Stimulated activated CD4-positive, alpha-beta T cell treated with anti-CD3 and anti-CD28 coated beads, Interleukin-15, amount 100 ng/mL, for 24 hours (primary cell): ENCODE data around the gene GIMAP1.
"Not testable (repeated sequence)": the region's sequence is repeated elsewhere in the genome, so short reads cannot be mapped to it uniquely, and the experiment has no call there.

Source experiments
- DNase-seq: peaks from one replicate; pipeline ENCODE4 v3.0.0-alpha.2; 2020

The GIMAP1 gene

DNA sequence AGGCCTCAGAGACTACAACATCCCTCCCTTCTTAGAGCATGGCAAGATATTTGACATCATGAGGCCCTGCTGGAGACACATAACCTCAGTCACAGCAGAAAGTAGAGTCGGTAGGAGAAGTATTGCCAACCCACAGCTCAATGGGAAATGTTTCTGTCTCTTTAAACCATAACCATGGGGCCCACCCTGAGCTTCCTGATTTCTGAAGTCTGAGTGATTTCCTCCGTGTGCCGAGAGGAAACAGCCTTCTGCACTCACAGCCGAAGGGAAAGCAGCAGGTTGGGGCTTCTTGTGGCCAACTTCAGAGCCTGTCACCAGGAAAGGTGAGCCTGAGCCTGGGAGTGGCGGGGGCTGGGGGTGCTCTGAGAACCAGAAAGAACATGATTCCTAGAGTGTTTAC, at the start of gene GIMAP1:
GIMAP1 (plus strand) TSS at position 246 of the 400 bp plus-strand sequence. CDS start 2,435 bp downstream, outside the sequence.
- DNase-seq: peak; percentile 71

DNA sequence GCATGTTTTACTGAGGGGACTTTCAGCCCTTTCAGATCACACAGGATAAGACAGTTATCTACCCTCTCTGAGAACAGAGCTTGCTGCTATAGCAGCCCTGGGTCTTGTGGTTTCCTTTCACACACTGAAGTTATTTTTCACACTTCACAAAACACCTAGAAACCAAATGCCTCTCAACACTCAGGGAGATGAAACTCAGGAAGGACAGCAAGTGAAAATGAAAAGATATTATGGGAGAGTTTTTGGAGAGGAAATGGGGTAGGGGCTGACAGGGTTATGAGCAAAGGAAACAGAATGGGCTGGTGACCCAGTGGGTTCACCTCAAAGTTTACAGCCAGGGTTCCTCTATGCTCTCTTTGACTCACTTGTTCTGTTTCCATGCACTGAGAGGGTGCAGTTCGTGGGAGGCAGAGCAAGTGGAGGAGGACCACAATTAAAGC, 47.9 kb upstream of the GIMAP1 start:
- peak; percentile 76 for DNase-seq

DNA sequence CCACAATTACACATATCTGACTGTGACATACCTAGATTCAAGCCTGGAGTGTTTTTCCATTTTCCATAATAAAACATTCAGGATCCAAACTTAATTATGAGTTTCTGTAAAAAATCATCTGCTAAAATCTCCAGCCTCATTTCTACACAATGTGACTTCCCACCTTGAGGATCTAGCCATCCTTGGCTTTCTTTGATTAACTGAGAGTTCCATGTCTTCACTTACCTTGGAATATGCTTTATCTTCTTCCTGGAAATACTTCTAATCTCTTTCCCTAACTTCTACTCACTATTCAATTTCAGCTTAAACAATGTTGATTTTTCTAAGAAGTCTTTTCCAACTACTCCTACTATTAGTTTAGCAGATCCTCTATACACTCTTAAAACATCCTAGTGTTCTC, 47.4 kb upstream of the GIMAP1 start:
- DNase-seq: no peak

DNA sequence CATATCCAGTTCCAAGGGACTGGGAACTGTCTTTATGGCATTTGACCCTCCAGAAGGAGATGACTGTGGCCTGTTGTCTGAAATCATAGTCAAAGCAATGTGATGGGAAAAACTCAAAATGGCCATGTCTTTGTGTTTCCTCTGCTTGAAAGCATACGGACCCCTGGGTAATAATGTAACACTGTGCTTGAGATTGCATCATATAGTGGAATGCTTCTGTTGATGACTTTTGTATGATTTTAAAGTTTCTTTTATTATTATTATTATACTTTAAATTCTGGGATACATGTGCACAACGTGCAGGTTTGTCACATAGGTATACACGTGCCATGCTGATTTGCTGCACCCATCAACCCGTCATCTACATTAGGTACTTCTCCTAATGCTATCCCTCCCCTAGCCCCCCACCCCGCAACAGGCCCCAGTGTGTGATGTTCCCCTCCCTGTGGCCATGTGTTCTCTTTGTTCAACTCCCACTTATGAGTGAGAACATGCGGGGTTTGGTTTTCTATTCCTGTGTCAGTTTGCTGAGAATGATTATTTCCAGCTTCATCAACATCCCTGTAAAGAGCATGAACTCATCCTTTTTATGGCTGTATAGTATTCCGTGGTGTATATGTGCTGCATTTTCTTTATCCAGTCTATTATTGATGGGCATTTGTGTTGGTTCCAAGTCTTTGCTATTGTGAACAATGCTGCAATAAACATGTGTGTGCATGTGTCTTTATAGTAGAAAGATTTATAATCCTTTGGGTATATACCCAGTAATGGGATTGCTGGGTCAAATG, 44.4 kb upstream of the GIMAP1 start:
- not testable (repeated sequence) for DNase-seq

DNA sequence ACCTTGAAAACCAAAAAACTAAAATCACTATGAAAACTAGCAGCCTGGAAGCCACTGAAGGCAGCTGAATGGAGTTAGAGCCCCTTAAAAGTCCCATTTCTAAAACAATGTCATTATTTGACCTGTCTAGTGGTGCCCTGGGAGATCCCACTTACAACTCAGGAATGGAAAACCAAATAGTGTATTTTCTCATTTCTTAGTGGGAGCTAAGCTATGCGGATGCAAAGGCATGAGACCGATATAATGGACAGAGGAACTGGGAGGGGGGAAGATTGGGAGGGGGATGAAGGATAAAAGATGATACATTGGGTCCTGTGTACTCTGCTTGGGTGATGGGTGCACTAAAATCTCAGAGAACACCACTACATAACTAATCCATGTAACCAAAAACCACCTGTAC, 40.7 kb upstream of the GIMAP1 start:
- no peak for DNase-seq

DNA sequence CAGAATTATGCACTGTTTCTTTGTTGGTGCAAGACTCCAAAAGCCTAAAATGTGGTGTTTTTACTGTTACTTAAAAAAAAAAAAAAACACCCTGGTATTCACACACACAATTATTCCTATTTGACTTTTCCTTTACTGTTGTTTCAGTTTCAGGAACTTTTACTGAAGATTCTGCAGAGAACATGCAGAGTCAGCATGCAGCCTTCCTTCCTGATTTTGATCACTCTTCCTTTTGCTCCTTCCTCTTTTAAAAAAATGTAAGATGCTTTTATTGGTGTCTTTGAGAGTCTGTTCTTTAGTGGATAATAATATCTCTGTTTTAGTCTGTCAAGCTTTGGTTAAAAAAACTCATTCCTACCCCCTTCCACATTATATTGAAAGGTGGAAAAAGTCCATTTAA, 40.1 kb upstream of the GIMAP1 start:
- not testable (repeated sequence) for DNase-seq

DNA sequence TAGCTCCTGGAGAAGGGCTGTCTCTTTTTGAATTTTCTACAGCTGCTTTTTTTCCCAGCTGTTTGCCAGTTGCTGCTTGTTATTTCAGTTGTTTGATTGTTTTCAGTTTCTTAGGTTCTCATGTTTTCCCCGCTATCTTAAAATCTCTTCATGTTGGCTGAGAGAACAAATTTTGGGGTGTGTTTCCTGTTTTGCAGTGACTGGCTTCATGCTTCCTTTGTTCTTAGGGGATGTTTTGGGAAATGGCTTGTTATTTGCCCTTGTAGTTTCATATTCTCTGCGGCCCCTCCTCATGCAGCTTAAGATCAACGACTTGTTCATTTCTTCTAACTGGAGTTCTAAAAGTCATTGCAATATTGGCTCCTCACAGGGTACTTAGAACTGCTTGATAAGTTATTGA, 39.6 kb upstream of the GIMAP1 start:
- DNase-seq: not testable (repeated sequence)

DNA sequence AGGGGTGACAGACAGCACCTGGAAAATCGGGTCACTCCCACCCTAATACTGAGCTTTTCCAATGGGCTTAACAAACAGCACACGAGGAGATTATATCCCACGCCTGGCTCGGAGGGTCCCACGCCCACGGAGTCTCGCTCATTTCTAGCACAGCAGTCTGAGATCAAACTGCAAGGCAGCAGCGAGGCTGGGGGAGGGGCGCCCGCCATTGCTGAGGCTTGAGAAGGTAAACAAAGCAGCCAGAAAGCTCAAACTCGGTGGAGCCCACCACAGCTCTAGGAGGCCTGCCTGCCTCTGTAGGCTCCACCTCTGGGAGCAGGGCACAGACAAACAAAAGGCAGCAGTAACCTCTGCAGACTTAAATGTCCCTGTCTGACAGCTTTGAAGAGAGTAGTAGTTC, 37.8 kb upstream of the GIMAP1 start:
- DNase-seq: peak; percentile 70

DNA sequence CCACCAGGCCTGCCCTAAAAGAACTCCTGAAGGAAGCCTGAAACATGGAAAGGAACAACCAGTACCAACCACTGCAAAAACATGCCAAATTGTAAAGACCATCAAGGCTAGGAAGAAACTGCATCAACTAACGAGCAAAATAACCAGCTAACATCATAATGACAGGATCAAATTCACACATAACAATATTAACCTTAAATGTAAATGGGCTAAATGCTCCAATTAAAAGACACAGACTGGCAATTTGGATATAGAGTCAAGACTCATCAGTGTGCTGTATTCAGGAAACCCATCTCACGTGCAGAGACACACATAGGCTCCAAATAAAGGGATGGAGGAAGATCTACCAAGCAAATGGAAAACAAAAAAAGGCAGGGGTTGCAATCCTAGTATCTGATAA, 36.0 kb upstream of the GIMAP1 start:
- not testable (repeated sequence) for DNase-seq

DNA sequence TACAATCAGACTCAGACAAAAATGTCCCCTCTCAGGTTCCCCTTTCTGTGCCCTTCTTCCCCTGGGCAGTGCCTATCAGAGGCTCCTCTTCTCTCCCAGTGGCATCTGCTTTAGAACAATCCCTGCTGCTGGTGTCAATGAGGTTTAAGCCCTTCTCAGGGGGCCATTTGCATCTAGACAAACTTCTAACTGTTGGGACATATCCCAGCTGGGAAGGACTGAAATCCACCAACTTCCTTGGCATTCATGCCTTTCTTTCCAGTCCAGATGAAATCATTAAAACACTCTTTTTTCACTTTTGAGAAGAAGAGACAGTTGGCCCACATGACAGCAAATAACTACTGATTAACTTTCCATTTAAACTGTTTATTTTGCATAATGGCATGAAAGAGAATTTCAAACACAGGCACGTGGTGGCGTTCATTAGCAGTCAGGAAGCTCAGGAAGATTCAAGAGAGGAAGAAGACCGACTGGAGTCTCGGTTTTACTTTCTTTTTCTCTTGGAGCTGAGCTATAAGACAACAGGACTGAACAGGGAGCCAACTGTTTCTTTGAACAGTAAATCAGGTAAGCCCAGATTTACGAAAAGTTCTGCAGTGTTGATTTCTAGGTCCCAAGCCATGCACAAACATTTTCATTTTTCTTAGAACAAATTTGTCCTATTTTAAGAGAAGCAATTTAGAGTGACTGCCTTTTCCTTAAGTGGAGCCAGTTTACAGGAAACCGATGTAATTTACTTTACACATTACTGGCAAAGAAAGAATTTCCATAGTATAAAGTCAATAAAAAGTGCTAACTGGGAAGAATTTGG, 31.0 kb upstream of the GIMAP1 start, which contains the start of gene GIMAP2:
GIMAP2 (plus strand) TSS at position 488 of the 811 bp plus-strand sequence. CDS start 1,354 bp downstream, outside the sequence.
- peak; percentile 46 for DNase-seq

DNA sequence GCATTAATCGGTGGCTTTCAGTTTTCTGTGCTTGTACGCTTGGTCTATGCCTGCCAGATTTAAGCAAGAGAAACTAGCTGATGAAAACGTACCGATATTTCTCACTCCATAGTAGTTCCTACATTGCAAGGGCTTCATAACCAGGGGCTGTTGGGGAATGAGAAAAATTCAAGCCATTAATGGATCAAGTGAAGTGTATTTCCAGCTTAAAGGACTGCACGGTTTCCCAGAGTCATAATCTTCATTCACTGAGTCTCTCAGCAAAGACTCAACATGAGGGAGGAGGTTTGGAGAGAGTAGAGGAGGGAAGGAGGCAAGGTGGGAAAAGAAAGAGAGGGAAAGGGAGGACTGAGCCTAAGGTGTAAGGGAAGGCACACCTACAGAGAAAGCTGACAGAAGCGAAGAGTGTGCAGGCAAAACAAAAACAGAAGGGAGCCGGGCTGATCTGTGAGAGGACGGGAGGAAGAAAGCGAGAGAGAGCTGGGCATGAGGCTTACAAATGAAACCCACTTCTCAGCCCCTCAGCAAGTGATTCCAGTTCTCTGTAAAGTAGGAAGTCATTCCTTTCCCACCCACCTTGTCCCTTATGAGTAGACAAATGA, 30.3 kb upstream of the GIMAP1 start:
- DNase-seq: no peak

DNA sequence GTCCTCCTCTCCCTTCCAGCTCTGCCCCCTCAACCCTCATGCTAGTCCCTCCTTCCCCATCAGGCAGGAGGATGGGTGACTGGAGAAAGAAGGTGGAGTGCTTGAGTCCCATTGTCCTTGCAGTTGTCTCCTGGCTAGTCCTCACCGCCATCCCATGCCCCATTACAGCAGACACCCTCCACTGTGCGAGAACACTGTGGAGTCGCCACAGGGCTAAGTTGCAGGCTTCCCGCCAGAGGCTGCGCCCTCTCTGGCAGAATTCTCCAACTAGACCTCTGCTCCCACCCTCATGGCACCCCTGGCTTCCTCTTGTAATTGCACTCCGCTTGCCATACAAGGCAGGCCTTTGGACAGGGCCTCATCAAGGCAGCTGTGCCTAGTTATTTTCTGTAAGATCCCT, 27.8 kb upstream of the GIMAP1 start:
- DNase-seq: no peak

DNA sequence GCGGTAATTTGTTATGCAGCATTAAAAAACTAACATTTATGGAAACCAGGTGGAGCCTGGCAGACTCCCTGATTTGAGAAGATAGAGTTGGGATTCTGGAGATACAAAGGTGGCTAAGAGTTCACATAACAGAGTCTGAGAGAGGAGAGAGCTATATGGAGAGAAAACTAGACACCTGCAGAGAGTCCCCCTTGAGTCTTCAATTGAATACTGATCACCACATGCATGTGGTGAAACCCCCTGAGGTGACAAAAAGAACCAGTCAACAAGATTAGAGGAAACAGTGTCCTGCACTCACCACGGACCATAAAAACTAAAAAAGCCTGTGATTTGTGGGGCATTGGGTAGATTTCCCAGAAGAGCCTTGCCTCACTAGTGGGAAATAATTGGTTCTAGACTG, 20.8 kb upstream of the GIMAP1 start:
- no peak for DNase-seq

DNA sequence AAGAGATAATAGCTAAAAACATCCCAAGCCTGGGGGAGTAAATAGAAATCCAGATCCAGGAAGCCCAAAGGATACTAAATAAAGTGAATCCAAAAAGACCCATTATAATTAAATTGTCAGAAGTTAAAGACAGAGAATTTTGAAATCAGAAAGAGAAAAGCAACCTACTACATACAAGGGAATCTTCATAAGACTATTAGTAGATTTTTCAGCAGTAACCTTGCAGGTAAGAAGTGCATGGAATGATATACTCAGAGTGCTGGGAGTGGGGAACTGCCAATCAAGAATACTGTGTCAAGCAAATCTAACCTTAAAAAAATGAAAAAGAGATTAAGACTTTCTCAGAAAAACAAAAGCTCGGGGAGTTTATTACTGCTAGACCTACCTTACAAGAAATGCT, 13.2 kb upstream of the GIMAP1 start:
- no peak for DNase-seq

DNA sequence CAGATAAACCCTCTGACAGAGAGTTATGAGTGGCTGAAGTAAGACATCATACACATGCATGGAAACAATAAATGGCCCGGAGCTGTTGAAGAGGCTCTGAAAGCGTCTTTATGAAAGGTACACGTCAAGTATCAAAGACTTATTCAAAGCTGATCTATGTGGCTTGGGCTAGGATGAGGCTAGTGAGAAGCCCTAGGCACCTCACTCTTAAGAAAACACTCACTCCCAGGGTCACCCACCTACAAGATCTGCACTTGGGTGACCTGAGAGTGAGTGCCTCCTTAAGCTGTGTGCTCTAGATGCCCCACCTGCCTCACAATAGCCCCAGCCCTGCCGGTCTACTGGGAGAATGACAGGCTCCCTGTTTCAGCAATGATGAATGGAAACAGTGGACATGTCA, 1.1 kb upstream of the GIMAP1 start:
- DNase-seq: peak; percentile 55

DNA sequence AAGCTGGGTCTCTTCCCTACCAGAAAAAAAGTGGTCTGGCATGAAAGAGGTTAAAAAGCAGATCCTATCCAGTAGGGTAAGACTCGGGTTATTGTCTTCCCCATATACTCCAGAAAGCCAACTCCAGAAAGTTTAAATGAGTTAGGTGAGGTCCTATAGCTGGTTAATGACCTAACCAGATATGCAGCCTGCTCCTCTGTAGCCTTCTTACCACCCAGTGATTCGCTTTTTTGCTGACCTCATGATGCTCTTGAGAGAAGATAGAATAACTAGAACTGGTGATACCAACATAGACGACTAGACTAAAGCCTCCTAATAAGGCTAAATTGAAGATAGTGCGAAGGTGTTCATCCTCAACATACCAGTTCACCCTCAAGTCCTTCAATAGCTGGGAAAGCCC, 675 bp upstream of the GIMAP1 start:
- no peak for DNase-seq

DNA sequence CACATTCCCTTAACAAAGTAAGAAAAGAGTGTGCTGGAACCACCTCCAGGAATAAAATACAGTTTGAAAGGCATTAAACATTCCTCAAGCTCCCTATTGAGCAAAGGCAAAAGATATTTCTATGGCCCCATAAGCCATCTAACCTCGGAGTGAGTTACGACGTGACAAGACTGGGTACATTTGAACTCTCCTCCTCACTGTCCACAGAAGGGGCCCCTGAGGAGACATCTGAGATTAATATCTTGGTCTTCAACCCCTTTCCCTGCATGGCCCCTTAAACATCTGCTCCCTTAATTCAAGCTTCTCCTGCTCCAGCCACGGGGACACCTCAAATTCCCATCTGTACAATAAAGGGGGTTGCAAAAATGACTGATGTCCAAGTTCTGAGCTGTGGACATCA, 526 bp downstream of the GIMAP1 start:
- DNase-seq: no peak

DNA sequence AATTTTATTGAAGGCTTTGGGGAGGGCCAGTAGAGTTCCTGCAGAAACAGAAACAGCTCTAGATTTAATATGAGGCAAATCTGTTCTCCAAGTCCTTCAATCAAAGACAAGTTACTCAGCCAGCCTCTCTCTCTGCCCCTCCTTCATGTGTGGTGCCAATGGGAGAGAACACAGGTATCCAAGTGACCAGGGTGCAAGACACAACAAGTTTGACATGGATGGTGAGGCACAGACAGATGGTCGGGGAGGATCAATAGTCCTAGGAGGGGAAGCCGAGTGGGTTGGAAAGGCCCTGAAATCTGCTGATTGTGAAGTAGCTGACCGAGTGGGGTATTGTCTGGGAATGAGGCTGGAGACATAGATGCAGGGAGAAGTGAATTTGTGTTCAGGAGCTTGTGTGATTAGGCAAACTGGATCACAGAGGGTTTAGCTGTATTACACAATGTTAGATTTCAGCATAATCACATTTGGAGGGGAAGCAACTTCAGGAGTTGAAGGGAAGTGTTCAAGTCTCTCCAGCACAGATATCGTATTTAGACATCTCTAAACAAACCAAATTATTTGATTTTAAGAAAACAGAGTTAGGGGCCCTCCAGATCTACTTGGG, 1.5 kb downstream of the GIMAP1 start:
- DNase-seq: no peak

DNA sequence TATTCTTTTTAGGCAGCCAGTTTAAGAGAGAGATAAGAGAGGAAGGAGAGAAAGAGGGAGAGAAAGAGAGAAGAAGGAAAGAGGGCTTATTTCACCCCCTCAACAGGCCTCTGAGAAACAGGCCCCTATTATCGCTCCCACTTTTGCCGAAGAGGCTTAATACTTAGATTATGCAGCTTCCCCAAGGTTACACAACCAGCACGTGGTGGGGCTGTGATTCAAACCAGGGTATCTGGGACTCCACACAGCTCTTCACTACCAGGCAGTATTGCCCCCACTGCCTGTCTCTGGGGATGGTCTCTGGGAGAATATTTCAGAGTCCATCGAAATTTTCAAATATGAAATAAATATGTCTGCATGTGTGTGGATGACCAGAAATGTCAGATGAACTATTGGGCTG, 3.0 kb downstream of the GIMAP1 start:
- no peak for DNase-seq

DNA sequence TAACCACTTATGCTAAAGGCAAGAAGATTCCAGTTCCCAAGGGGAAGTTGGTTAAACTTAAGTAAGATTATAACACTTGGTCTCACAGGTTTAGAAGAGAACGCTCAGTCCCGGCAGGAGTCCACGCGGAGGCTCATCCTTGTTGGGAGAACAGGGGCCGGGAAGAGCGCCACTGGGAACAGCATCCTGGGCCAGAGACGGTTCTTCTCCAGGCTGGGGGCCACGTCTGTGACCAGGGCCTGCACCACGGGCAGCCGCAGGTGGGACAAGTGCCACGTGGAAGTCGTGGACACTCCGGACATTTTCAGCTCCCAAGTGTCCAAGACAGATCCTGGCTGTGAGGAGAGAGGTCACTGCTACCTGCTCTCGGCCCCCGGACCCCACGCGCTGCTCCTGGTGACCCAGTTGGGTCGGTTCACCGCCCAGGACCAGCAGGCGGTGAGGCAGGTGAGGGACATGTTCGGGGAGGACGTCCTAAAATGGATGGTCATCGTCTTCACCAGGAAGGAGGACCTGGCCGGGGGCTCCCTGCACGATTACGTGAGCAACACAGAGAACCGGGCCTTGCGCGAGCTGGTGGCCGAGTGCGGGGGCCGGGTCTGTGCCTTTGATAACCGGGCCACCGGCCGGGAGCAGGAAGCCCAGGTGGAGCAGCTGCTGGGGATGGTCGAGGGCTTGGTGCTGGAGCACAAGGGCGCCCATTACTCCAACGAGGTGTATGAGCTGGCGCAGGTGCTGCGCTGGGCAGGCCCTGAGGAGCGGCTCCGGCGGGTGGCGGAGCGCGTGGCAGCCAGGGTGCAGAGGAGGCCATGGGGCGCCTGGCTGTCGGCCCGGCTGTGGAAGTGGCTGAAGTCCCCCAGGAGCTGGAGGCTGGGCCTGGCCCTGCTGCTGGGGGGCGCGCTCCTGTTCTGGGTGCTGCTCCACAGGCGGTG, 3.8 kb downstream of the GIMAP1 start:
- no peak for DNase-seq

DNA sequence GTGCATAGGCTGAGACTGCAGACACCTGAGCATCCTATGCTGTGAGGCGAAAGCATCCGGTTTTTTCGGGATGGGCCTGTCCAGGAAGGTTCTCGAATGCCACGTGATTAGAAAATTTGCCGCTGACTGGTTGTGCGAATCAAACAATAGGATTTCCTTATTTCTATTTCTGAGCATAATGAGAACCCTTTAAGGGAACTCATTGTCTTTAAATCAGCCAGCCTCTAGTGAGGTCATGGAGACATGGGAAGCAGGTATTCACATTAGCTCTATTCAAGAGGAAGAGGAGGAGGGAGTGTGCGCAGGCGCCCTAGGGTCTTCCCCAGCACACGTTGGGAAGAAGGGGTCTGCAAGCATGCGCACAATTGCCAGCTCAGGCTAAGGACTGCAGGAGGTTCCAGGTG, 5.6 kb downstream of the GIMAP1 start:
- DNase-seq: no peak

DNA sequence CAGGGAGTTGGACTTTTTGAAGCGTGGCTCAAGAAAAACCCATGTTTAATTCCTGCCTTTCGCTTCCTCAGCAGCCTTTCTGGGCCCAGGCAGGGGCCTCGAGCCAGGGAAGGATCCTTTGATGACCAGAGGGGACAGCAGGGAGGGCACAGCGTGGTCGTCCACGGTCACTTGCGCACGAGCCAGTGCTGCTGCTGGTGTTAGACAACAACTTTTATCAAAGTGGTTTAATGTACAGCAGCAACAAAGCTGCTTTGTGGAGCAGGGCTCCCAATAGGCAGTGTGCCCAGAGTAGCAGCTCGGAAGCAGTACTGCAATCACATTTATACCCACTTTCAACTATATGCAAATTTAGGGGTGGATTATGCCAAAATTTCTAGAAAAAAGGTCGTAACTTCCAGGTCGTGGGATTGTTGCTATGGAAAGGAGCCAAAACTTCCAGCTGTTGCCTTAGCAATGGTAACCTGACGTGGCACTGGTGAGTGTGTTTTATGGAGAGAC, 6.1 kb downstream of the GIMAP1 start:
- no peak for DNase-seq
